CD4-positive, alpha-beta T cell (primary cell): Measurements from ENCODE around the gene C22orf31. TPM values are rescaled to one million over a fixed set of nuclear protein-coding genes. Genes with fewer than 3 reads are reported as not detected.

ENCODE experiments used
- ATAC-seq: fragments of 200-7000 bp; cut with Tn5 transposase; one replicate; pipeline ENCODE4 v1.10.0; 2022; ENCODE audit warnings: mild to moderate bottlenecking; ENCODE audit not compliant: poor library complexity
- CTCF ChIA-PET: fragments of 350-600 bp; sonication (Branson Sonifier 250); formaldehyde crosslinking; loops from one replicate; lab custom pipeline; 2021; ENCODE audit warnings: antibody characterized with exemption, inconsistent platforms; lab: Charles Lee
- POLR2A ChIA-PET: fragments of 350-600 bp; sonication (Branson Sonifier 250); formaldehyde crosslinking; loops from one replicate; lab custom pipeline; 2021; ENCODE audit warnings: antibody characterized with exemption, inconsistent platforms; lab: Charles Lee
- DNase-seq, 14 experiments: peaks; one replicate each; pipeline ENCODE4 v3.0.0-alpha.2; 2013 to 2020; ENCODE audit warnings: mixed read lengths in 2 of 14
- H3K27ac ChIP-seq, 2 donors: one replicate each; pipeline versions ENCODE4 v1.5.1 to v1.7.0; 2013; ENCODE audit warnings: low read length in 2 of 2, low read depth in 1 of 2, mild to moderate bottlenecking in 1 of 2
- H3K27me3 ChIP-seq, 2 experiments: 1 replicate in 1 of 2; 2 replicates in 1 of 2; pipeline versions ENCODE4 v1.6.1 to v1.7.0; 2013; ENCODE audit warnings: low read length in 2 of 2, control low read depth in 1 of 2, mild to moderate bottlenecking in 1 of 2, moderate library complexity in 1 of 2; ENCODE audit not compliant: insufficient read depth in 2 of 2, control insufficient read depth in 1 of 2
- H3K36me3 ChIP-seq: one replicate; pipeline ENCODE4 v1.6.1; 2013; ENCODE audit warnings: low read length, control low read depth; ENCODE audit not compliant: insufficient read depth
- H3K4me1 ChIP-seq: one replicate; pipeline ENCODE4 v1.6.1; 2013; ENCODE audit warnings: low read length, control low read depth; ENCODE audit not compliant: insufficient read depth
- H3K4me3 ChIP-seq: one replicate; pipeline ENCODE4 v1.5.1; 2013; ENCODE audit warnings: mild to moderate bottlenecking, low read length, moderate library complexity
- H3K9me3 ChIP-seq, 2 experiments: 1 replicate in 1 of 2; 2 replicates in 1 of 2; pipeline versions ENCODE4 v1.6.1 to v1.7.0; 2013; ENCODE audit warnings: low read length in 2 of 2, mild to moderate bottlenecking in 2 of 2, control low read depth in 1 of 2, moderate library complexity in 1 of 2; ENCODE audit not compliant: control insufficient read depth in 1 of 2, insufficient read depth in 1 of 2
- H3K27ac Mint-ChIP-seq: one replicate; pipeline ENCODE4 v1.8.0; 2020; ENCODE audit warnings: mixed read lengths
- H3K27me3 Mint-ChIP-seq: one replicate; pipeline ENCODE4 v1.8.0; 2021; ENCODE audit warnings: mixed read lengths
- H3K36me3 Mint-ChIP-seq: one replicate; pipeline ENCODE4 v1.8.0; 2021; ENCODE audit warnings: low read depth, mixed read lengths
- H3K4me1 Mint-ChIP-seq: one replicate; pipeline ENCODE4 v1.8.0; 2021; ENCODE audit warnings: low read depth, mixed read lengths
- H3K4me3 Mint-ChIP-seq: one replicate; pipeline ENCODE4 v1.8.0; 2020; ENCODE audit warnings: mild to moderate bottlenecking, mixed read lengths
- H3K9me3 Mint-ChIP-seq: one replicate; pipeline ENCODE4 v1.8.0; 2020; ENCODE audit warnings: mixed read lengths
- CTCF ChIP-seq: fragments of 200-600 bp; IDR thresholded peaks from one replicate; pipeline ENCODE4 v1.8.0; 2022; ENCODE audit warnings: antibody characterized with exemption, mild to moderate bottlenecking
- intact Hi-C, 2 experiments: fragments of 100-400 bp; cut with DNase I in 1 of 2; cut with micrococcal nuclease in 1 of 2; formaldehyde crosslinking; loops; one replicate each; pipeline versions ENCODE4 v1.15.1 to v1.9.0; 2023 to 2025; cut with DNase I, micrococcal nuclease
- total RNA-seq, 174 experiments: library from RNA in 2 of 174; stranded (reverse) in 2 of 174; gene quantifications; one replicate each; pipeline ENCODE4 v1.2.3 and lab custom pipeline; 2021 to 2026

The C22orf31 gene
- total RNA-seq, 2 experiments from 2014 or later, result not detected

- Histone ChIP-seq H3K4me3 (no peak overlapping the region), H3K4me1 (no peaks in the 10 kb centered on the region), H3K36me3 (no peaks in the 10 kb centered on the region), H3K27me3 (peaks cover 3 to 7% of the 10 kb centered on the region in 2 experiments), H3K9me3 (no peaks in the 10 kb centered on the region), H3K27ac (no peak overlapping the region)
- CTCF ChIA-PET, result no interaction called here
- TF ChIP-seq CTCF, result no peak
- Mint-ChIP-seq H3K9me3 (no peaks in the 10 kb centered on the region), H3K27me3 (peaks cover 13% of the 10 kb centered on the region), H3K36me3 (no peaks in the 10 kb centered on the region), H3K4me1 (no peaks in the 10 kb centered on the region), H3K27ac (no peak overlapping the region), H3K4me3 (no peak overlapping the region)
- no peak for ATAC-seq
- POLR2A ChIA-PET, result no interaction called here
- DNase-seq, result no peak
- intact Hi-C loops, result no loop called here
These were observed 46.5 kb upstream of the C22orf31 start for GRCh38 chr22:29108137-29108536.

GRCh38 chr22:29106839-29107238 is 45.2 kb upstream of the C22orf31 start:
- H3K9me3 Mint-ChIP-seq, result no peaks in the 10 kb centered on the region
- CTCF ChIA-PET, result no interaction called here

GRCh38 chr22:29105468-29105867 is 43.8 kb upstream of the C22orf31 start:
- H3K4me1 Mint-ChIP-seq, result no peaks in the 10 kb centered on the region
- H3K27ac Mint-ChIP-seq, result no peak overlapping the region
- H3K9me3 Mint-ChIP-seq, result no peaks in the 10 kb centered on the region
- ChIA-PET CTCF (no interaction called here), POLR2A (no interaction called here)
- ATAC-seq, result no peak
- intact Hi-C loops, result no loop called here
- H3K36me3 Mint-ChIP-seq, result no peaks in the 10 kb centered on the region
- H3K4me3 Mint-ChIP-seq, result no peak overlapping the region
- H3K4me1 ChIP-seq, result no peaks in the 10 kb centered on the region
- no peak for TF ChIP-seq CTCF
- peaks cover 12% of the 10 kb centered on the region for H3K27me3 Mint-ChIP-seq
- DNase-seq, result no peak
- H3K27me3 ChIP-seq, result peaks cover 3 to 7% of the 10 kb centered on the region in 2 experiments
- no peak overlapping the region for H3K27ac ChIP-seq
- H3K36me3 ChIP-seq, result no peaks in the 10 kb centered on the region
- no peaks in the 10 kb centered on the region for H3K9me3 ChIP-seq
- no peak overlapping the region for H3K4me3 ChIP-seq

More at GRCh38 chr22:29106839-29107238, 45.2 kb upstream of the C22orf31 start:
- Mint-ChIP-seq H3K27ac (no peak overlapping the region), H3K4me1 (no peaks in the 10 kb centered on the region), H3K4me3 (no peak overlapping the region), H3K36me3 (no peaks in the 10 kb centered on the region), H3K27me3 (peaks cover 12% of the 10 kb centered on the region)
- no peak overlapping the region for H3K27ac ChIP-seq
- no peak overlapping the region for H3K4me3 ChIP-seq
- ATAC-seq (no peak), DNase-seq (no peak)
- no peaks in the 10 kb centered on the region for H3K4me1 ChIP-seq
- H3K9me3 ChIP-seq, result no peaks in the 10 kb centered on the region
- POLR2A ChIA-PET, result no interaction called here
- intact Hi-C loops, result no loop called here
- TF ChIP-seq CTCF, result no peak
- H3K36me3 ChIP-seq, result no peaks in the 10 kb centered on the region
- H3K27me3 ChIP-seq, result peaks cover 3 to 7% of the 10 kb centered on the region in 2 experiments
